ENCODE measurements around the gene LGALS9.

Gene LGALS9

DNA sequence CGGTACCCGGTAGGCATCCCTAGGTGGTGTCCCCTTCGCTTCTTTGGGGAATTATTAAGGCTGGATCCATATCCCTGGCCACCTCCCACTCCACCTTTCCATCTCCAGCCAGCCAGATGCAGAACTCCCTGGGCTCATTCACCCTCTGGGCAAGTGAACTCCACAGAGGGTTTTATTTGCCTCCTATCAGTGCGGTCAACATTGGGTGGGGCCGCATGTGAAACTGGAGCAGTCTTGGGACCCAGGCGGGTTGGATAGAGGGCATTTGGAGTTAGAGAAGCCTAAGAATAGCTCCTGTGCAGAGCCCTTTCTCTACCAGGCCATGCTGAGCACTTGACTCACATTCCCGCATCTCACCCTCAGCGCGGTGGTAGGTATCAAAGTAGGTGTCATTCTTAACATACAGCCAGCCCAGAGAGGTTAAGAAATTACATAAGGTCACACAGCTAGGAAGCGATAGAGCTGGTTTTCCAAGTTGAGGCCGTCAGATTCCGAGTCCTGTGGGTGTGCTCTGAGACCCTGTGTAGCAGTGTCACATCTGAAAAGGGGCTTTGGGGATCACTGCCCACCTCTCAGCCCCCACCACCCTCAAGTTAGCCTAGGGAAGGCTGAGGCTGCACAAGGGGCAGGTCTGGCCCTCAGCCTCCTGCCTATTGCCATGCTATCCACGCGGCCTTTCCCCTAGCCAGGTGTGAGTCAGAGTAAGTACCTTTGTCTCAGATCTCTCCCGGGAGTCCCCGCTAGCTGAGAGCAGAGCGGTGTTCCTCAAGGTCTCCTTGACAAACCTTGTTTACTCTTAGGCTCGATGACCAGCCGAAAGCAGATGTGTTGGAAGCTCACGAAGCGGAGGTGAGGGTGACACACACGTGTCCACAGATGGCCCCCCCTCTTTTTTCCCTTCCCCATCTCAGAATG, 26.9 kb upstream of the LGALS9 start:
- Histone ChIP-seq H3K4me1 (ENCODE audit: insufficient read depth, low read length) (no peaks in the 10 kb centered on the region), H3K27ac (ENCODE audit: low read length) (no peak overlapping the region), H3K27me3 (ENCODE audit: insufficient read depth, low read length) (no peaks in the 10 kb centered on the region), H3K9me3 (ENCODE audit: insufficient read depth, low read depth, low read length) (no peaks in the 10 kb centered on the region), H3K4me3 (ENCODE audit: low read length) (no peak overlapping the region), H3K36me3 (ENCODE audit: insufficient read depth, low read depth, low read length) (peaks cover 47% of the 10 kb centered on the region), H3K9ac (ENCODE audit: low read depth, low read length) (no peak overlapping the region)

DNA sequence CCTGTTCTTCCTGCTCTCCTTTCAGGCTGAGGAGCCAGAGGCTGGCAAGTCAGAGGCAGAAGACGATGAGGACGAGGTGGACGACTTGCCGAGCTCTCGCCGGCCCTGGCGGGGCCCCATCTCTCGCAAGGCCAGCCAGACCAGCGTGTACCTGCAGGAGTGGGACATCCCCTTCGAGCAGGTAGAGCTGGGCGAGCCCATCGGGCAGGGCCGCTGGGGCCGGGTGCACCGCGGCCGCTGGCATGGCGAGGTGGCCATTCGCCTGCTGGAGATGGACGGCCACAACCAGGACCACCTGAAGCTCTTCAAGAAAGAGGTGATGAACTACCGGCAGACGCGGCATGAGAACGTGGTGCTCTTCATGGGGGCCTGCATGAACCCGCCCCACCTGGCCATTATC, 25.6 kb upstream of the LGALS9 start:
- Histone ChIP-seq H3K4me3 (ENCODE audit: low read length) (no peak overlapping the region), H3K27me3 (ENCODE audit: insufficient read depth, low read length) (no peaks in the 10 kb centered on the region), H3K36me3 (ENCODE audit: insufficient read depth, low read depth, low read length) (peaks cover 51% of the 10 kb centered on the region)

GRCh38 chr17:27607521-27608091, 23.4 kb upstream of the LGALS9 start:
- no peak overlapping the region for H3K9ac ChIP-seq (ENCODE audit: low read depth, low read length)
- H3K36me3 ChIP-seq (ENCODE audit: insufficient read depth, low read depth, low read length) = peaks cover 60% of the 10 kb centered on the region
- H3K27me3 ChIP-seq (ENCODE audit: insufficient read depth, low read length) = no peaks in the 10 kb centered on the region
- H3K4me1 ChIP-seq (ENCODE audit: insufficient read depth, low read length) = no peaks in the 10 kb centered on the region
- H3K9me3 ChIP-seq (ENCODE audit: insufficient read depth, low read depth, low read length) = no peaks in the 10 kb centered on the region
- no peak overlapping the region for H3K27ac ChIP-seq (ENCODE audit: low read length)
- H3K4me3 ChIP-seq (ENCODE audit: low read length) = no peak overlapping the region

More for the DNA sequence above, 25.6 kb upstream of the LGALS9 start:
- Histone ChIP-seq H3K9ac (ENCODE audit: low read depth, low read length) (no peak overlapping the region), H3K9me3 (ENCODE audit: insufficient read depth, low read depth, low read length) (no peaks in the 10 kb centered on the region), H3K27ac (ENCODE audit: low read length) (no peak overlapping the region), H3K4me1 (ENCODE audit: insufficient read depth, low read length) (no peaks in the 10 kb centered on the region)

DNA sequence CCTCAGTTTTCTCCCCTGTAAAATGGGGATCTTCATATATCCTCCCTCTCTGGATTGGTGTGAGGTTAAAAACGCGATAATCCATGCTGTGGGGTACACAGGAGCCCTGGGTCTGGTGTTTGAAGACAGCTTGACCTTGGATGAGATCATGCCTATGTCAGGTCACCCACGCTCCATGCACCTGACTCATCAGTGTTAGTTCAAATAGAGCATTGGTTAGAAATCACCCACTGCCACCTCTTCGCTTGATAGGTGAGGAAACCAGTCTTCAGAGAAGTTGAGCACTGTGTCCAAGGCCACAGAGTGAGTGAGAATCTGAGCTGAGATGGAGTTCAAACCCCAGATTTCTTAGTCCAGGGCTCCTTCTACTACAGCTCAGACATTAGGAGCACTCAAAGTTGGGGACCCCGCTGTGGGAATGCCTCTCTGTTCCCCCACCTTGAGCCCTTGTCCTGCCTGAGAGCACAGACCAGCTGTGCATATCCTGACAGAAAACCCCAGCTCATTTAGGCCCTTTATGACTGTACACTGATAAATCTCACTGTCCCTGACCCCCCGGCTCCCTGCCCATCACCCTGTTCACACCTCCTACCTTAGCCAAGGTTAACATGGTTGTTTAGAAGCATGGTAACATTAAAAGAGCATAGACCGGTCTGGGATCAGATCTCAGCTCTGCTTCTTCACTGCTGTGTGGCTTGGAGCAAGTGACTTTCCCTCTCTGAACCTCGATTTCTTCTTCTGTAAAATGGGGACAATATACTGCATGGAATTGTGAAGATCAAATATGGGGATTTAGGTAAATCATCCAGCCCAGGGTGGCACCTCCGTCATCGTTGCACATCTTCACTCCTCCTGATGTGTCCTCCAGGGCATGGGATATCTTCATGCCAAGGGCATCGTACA, 22.4 kb upstream of the LGALS9 start:
- no peaks in the 10 kb centered on the region for H3K27me3 ChIP-seq (ENCODE audit: insufficient read depth, low read length)
- no peaks in the 10 kb centered on the region for H3K9me3 ChIP-seq (ENCODE audit: insufficient read depth, low read depth, low read length)
- no peak overlapping the region for H3K4me3 ChIP-seq (ENCODE audit: low read length)
- peaks cover 69% of the 10 kb centered on the region for H3K36me3 ChIP-seq (ENCODE audit: insufficient read depth, low read depth, low read length)
- no peak overlapping the region for H3K9ac ChIP-seq (ENCODE audit: low read depth, low read length)
- H3K27ac ChIP-seq (ENCODE audit: low read length) = no peak overlapping the region
- H3K4me1 ChIP-seq (ENCODE audit: insufficient read depth, low read length) = no peaks in the 10 kb centered on the region

GRCh38 chr17:27609611-27610303, 21.2 kb upstream of the LGALS9 start:
- H3K9me3 ChIP-seq (ENCODE audit: insufficient read depth, low read depth, low read length) = no peaks in the 10 kb centered on the region
- no peaks in the 10 kb centered on the region for H3K4me1 ChIP-seq (ENCODE audit: insufficient read depth, low read length)
- H3K36me3 ChIP-seq (ENCODE audit: insufficient read depth, low read depth, low read length) = peaks cover 68% of the 10 kb centered on the region
- no peak overlapping the region for H3K9ac ChIP-seq (ENCODE audit: low read depth, low read length)
- H3K27ac ChIP-seq (ENCODE audit: low read length) = no peak overlapping the region
- no peaks in the 10 kb centered on the region for H3K27me3 ChIP-seq (ENCODE audit: insufficient read depth, low read length)
- H3K4me3 ChIP-seq (ENCODE audit: low read length) = no peak overlapping the region

DNA sequence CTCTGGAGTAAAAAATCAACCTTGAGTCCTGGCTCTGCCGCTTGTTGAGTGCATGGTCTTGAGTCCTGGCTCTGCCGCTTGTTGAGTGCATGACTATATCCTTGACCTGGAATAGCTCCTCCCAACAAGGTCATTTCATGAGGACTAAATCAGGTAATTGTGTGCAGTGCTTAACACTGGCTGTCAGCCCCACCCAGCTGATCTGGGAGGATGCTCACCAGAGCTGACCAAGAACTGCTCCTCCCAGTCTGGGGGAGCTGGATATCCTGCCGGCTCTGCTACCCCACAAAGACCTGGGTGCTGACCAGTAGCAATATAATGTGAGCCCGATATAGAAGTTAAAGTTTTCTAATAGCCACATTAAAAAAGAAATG, 20.7 kb upstream of the LGALS9 start:
- H3K27ac ChIP-seq (ENCODE audit: low read length) = no peak overlapping the region
- no peaks in the 10 kb centered on the region for H3K9me3 ChIP-seq (ENCODE audit: insufficient read depth, low read depth, low read length)
- peaks cover 68% of the 10 kb centered on the region for H3K36me3 ChIP-seq (ENCODE audit: insufficient read depth, low read depth, low read length)
- no peaks in the 10 kb centered on the region for H3K27me3 ChIP-seq (ENCODE audit: insufficient read depth, low read length)
- H3K9ac ChIP-seq (ENCODE audit: low read depth, low read length) = no peak overlapping the region
- no peak overlapping the region for H3K4me3 ChIP-seq (ENCODE audit: low read length)
- H3K4me1 ChIP-seq (ENCODE audit: insufficient read depth, low read length) = no peaks in the 10 kb centered on the region

DNA sequence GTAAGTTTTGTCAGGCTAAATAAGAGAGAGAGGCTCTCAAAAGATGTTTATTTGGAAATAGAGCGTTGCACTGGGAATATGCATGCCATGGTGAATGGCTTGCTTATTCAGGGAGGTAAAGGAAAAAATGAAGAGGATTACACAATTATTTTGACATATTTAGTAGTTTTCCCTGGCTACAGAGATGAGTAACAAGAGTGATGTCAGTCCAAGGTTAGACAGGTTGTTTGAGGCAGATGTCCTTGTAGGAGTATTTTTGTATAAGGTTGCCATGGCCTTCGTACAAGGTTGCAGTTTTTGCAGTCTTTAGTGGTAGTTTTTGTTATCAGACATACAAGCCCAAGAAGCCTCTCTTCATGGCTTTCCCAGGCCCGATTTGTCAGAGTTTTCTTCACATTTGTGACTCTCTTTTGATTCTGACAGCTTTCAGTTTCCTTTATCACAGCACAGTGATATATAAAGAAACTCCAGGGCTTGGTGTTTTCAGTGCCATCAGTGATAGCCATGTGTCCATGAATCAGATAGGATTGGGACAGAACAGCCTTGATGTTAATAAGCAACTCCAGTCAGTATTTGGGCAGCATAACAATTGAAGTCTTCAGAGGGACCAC, 18.7 kb upstream of the LGALS9 start:
- no peaks in the 10 kb centered on the region for H3K4me1 ChIP-seq (ENCODE audit: insufficient read depth, low read length)
- no peaks in the 10 kb centered on the region for H3K9me3 ChIP-seq (ENCODE audit: insufficient read depth, low read depth, low read length)
- peaks cover 58% of the 10 kb centered on the region for H3K36me3 ChIP-seq (ENCODE audit: insufficient read depth, low read depth, low read length)
- no peak overlapping the region for H3K9ac ChIP-seq (ENCODE audit: low read depth, low read length)
- no peaks in the 10 kb centered on the region for H3K27me3 ChIP-seq (ENCODE audit: insufficient read depth, low read length)
- no peak overlapping the region for H3K4me3 ChIP-seq (ENCODE audit: low read length)
- H3K27ac ChIP-seq (ENCODE audit: low read length) = no peak overlapping the region

DNA sequence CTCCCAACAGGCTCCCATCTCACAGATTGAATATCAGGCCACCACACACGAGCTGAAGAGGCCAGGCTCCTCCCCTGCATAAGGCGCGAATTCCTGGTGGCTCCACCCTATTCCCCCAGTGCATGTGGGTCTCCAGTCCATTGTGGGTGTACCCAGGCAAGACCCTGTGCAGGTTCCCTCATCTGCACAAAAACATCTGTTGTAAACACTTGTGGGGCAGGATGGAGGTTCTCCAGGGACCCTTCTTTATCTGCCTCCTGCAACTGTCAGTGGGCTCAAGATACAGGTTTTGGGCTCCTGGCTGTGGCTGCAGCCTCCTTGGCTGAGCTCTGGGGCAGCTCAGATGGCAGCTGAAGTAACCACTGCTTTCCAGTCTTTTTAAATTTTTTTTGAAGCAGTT, 17.6 kb upstream of the LGALS9 start:
- Histone ChIP-seq H3K36me3 (ENCODE audit: insufficient read depth, low read depth, low read length) (peaks cover 56% of the 10 kb centered on the region), H3K4me1 (ENCODE audit: insufficient read depth, low read length) (no peaks in the 10 kb centered on the region), H3K27me3 (ENCODE audit: insufficient read depth, low read length) (no peaks in the 10 kb centered on the region), H3K27ac (ENCODE audit: low read length) (no peak overlapping the region), H3K4me3 (ENCODE audit: low read length) (no peak overlapping the region), H3K9me3 (ENCODE audit: insufficient read depth, low read depth, low read length) (no peaks in the 10 kb centered on the region), H3K9ac (ENCODE audit: low read depth, low read length) (no peak overlapping the region)

DNA sequence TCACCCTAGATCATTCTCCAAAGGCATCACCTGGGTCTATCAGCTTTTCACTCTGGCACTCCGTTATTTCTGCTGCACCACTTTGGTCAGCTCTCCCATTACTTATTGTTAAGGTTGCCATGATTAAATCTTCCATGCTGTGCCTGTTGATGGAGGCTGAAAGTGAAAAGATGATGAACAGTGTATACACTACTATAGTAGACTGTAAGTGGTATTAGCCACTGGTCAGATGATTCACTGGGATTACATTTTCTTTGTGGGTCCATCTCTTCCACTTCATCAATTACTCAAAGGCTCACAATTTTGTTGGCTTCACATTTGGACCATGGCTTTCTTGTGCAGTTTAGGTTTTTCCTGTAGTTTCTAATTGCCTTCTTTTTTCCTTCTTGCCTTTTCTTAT, 15.9 kb upstream of the LGALS9 start:
- Histone ChIP-seq H3K27me3 (ENCODE audit: insufficient read depth, low read length) (no peaks in the 10 kb centered on the region), H3K27ac (ENCODE audit: low read length) (no peak overlapping the region), H3K36me3 (ENCODE audit: insufficient read depth, low read depth, low read length) (peaks cover 57% of the 10 kb centered on the region), H3K4me3 (ENCODE audit: low read length) (no peak overlapping the region), H3K4me1 (ENCODE audit: insufficient read depth, low read length) (no peaks in the 10 kb centered on the region), H3K9me3 (ENCODE audit: insufficient read depth, low read depth, low read length) (no peaks in the 10 kb centered on the region), H3K9ac (ENCODE audit: low read depth, low read length) (no peak overlapping the region)

DNA sequence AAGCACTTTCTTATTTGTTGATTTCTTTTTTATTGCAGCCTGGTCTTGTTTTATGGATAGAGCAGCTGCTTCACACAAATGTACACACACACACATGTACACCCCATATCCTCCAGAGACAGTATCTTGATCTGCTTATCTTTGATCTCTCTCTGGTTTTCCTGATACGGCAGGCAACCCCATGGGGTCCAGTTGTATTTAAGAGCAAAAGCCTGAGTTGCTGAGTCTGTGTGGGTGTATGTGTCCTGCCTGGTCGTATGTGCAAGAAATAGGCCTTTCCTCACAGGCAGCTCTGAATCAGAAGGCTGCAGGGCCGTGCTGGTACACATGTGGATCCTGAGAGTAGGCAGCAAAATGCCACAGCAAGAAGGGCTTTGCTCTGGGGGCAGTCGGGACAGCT, 14.6 kb upstream of the LGALS9 start:
- no peaks in the 10 kb centered on the region for H3K9me3 ChIP-seq (ENCODE audit: insufficient read depth, low read depth, low read length)
- H3K4me3 ChIP-seq (ENCODE audit: low read length) = no peak overlapping the region
- H3K4me1 ChIP-seq (ENCODE audit: insufficient read depth, low read length) = no peaks in the 10 kb centered on the region
- H3K36me3 ChIP-seq (ENCODE audit: insufficient read depth, low read depth, low read length) = peaks cover 55% of the 10 kb centered on the region
- no peak overlapping the region for H3K27ac ChIP-seq (ENCODE audit: low read length)
- no peak overlapping the region for H3K9ac ChIP-seq (ENCODE audit: low read depth, low read length)
- H3K27me3 ChIP-seq (ENCODE audit: insufficient read depth, low read length) = no peaks in the 10 kb centered on the region

DNA sequence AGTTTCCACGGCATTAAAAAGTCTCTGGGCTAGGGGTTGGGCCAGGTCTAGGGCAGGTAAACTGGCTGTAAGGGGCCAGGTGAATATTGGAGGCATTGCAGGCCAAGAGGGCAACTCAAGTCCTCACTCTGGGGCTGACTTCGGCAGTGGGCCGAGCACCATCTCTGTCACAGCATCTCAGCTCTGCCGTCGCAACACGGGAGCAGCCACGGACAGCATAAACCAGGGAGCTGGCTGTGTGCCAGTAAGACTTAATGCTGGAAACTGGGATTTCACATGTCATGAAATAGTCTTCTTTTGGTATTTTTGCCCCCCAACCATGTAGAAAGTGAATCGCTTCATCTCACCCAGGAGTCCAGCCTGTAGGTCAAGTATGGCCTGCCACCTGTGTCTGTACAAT, 12.6 kb upstream of the LGALS9 start:
- Histone ChIP-seq H3K4me3 (ENCODE audit: low read length) (no peak overlapping the region), H3K36me3 (ENCODE audit: insufficient read depth, low read depth, low read length) (peaks cover 57% of the 10 kb centered on the region), H3K27ac (ENCODE audit: low read length) (no peak overlapping the region), H3K9me3 (ENCODE audit: insufficient read depth, low read depth, low read length) (no peaks in the 10 kb centered on the region), H3K9ac (ENCODE audit: low read depth, low read length) (no peak overlapping the region), H3K27me3 (ENCODE audit: insufficient read depth, low read length) (no peaks in the 10 kb centered on the region), H3K4me1 (ENCODE audit: insufficient read depth, low read length) (no peaks in the 10 kb centered on the region)
